GM19372 (cell line): ENCODE measurements around the gene CNKSR1.

ENCODE experiments used
- ATAC-seq: cut with Tn5 transposase; IDR thresholded peaks from one replicate; pipeline ENCODE4 v1.9.1; 2021; ENCODE audit warnings: mild to moderate bottlenecking, low read depth, moderate library complexity; ENCODE audit not compliant: unreplicated experiment

Gene CNKSR1

DNA sequence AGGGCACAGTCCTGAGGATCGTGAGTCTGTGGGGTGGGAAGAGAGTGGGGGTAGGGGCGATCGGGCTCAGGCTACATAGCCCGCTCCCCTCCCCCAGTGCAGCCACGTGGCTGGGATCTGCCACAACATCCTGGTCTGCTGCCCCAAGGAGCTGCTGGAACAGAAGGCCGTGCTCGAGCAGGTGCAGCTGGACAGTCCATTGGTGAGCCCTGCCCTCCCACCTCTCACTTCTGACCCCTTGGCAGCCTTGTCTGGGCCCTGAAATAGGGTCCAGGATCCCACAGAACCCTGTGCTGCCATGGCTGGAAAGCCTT is 5.0 kb downstream of the CNKSR1 start:
- no peak for ATAC-seq

- no peak for ATAC-seq
Observed at GRCh38 chr1:26184086-26184485, 6.8 kb downstream of the CNKSR1 start.

DNA sequence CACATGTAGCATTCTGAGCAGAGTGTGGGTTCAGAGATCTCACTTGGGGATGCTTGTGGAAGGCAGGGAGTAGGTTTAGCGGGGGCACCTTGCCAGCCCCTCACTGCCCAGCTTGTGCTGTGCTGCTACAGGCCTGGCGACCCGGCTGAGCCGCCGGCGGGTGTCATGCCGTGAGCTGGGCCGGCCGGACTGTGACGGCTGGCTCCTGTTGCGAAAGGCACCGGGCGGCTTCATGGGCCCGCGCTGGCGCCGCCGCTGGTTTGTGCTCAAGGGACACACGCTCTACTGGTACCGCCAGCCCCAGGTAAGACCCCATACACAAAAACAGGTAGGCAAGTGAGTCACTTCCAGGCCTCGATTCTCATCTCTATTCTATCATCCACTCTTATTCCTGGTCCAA is 7.6 kb downstream of the CNKSR1 start:
- ATAC-seq: no peak

DNA sequence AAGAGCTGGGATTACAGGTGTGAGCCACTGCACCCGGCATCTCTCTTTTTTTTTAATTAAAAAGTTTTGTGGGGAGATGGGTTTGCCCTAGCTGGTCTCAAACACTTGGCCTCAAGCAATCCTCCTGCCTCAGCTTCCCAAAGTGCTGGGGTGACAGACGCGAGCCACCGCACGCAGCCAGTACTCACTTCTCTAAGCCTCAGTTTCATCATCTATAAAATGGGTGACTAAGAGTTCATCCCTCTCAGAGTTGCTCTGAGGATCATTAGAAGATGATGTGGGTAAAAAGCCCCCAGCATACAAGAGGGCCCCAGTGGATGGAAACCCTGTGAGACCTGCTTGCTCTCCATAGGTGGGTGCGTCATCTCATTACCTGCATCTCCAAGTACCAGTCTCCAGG is 10.6 kb downstream of the CNKSR1 start:
- no peak for ATAC-seq

DNA sequence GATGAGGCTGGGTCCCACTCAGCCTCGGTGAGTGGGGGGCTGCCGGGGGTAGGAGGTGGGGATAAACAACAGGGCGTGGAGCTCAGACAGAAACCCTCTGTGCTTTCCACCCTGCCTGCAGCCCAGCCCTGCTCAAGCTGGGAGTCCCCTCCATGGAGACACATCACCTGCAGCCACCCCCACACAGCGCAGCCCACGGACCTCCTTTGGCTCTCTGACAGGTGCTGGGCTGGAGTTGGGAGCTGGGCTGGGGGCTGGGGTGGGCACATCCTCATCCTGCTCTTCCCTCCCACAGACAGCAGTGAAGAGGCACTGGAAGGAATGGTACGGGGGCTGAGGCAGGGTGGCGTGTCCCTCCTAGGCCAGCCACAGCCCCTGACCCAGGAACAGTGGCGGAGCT is 11.2 kb downstream of the CNKSR1 start:
- ATAC-seq: no peak

DNA sequence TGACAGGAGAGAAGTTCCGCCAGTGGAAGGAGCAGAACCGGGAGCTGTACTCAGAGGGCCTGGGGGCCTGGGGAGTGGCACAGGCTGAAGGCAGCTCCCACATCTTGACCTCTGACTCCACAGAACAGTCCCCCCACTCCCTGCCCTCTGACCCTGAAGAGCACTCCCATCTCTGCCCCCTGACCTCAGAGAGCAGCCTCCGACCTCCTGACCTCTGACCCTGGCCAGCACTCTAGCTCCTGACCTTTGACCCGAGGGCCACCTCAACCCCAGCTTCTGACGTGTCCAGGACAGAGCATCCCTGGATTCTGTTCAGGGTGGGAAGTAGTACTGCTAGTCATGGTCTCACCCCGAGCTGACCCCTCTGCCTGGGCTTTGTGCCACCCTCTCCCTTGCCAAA is 12.0 kb downstream of the CNKSR1 start:
- no peak for ATAC-seq

GRCh38 chr1:26189751-26190275 is 12.5 kb downstream of the CNKSR1 start:
- no peak for ATAC-seq

GRCh38 chr1:26190373-26190987 is 13.2 kb downstream of the CNKSR1 start, which contains the start of gene CATSPER4:
TSS of gene CATSPER4 (plus strand) at chr1:26190602. CDS start at chr1:26190628, 26 bp downstream.
- no peak for ATAC-seq

DNA sequence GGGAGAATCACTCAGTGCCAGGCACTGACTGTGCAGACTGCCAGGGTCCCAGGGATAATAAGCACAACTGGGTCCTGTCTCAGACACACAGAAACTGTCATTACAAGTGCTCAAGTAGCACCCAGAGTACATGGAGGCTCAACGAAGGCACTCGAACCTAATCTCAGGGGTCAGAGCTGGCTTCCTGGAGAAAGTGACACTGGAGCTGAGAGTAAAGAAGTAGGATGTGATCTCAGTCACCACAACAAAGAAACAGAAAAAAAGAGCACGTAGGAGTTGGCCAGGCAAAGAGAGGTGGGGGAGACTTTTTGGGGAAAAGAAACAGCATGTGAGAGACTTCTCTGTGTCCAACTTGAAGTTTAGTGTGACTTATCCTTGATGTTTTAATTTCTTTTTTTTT is 14.4 kb downstream of the CNKSR1 start:
- no peak for ATAC-seq

- no peak for ATAC-seq
Observed at GRCh38 chr1:26195805-26196204, 18.5 kb downstream of the CNKSR1 start.

DNA sequence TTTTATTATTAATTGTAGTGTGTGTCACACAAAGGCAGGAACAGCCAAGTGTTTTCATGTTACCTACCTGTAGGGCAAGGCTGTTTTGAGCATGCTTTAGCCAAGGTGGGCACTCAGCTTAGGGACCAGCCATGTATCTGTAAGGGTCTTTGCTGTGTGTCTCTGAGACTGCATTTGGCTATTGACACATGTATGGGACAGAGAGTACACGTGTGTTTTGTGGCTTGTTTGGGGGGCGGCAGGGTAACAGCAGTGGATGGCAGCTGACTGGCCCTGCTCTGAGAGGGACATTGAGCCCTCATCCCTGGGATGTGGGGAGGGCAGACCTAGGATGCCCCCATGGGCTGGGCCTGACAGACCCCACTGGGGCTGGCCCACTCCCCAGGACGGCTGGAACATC is 20.0 kb downstream of the CNKSR1 start:
- ATAC-seq: no peak

GRCh38 chr1:26197813-26198212 is 20.5 kb downstream of the CNKSR1 start:
- no peak for ATAC-seq

GRCh38 chr1:26200413-26200812 is 23.1 kb downstream of the CNKSR1 start:
- no peak for ATAC-seq

- ATAC-seq: no peak
Observed at GRCh38 chr1:26203642-26204318, 26.5 kb downstream of the CNKSR1 start.

DNA sequence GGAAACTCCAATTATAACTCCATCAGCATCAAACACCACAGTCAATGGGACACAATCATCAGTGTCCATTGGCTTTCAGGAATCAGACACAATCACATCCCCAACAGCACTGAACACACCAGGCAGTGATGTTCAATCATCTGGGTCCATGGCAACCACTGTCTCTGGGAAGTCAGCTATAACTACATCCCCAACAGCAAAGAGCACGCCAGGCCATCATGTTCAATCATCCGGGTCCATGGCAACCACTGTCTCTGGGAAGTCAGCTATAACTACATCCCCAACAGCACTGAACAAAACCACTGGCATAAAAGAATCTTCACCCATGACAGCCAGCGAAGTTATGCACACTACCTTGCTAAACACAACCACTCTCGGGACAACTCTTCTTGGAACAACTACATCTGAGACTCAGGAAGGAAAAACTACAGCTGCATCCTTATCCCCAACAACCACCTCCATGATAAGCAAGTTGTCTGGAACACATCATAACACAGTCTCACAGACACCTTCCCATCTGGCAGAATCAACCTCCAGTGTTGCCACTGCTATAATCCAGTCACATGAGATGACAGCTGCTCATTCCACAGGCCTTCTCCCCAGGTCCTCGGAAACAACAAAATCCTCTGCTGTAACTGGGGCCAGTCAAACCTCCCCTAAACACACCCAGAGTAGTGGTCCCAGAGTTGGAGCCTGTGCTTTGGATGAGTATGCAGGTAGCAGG is 33.0 kb downstream of the CNKSR1 start:
- no peak for ATAC-seq

- no peak for ATAC-seq
Observed at GRCh38 chr1:26212726-26213125, 35.4 kb downstream of the CNKSR1 start.

DNA sequence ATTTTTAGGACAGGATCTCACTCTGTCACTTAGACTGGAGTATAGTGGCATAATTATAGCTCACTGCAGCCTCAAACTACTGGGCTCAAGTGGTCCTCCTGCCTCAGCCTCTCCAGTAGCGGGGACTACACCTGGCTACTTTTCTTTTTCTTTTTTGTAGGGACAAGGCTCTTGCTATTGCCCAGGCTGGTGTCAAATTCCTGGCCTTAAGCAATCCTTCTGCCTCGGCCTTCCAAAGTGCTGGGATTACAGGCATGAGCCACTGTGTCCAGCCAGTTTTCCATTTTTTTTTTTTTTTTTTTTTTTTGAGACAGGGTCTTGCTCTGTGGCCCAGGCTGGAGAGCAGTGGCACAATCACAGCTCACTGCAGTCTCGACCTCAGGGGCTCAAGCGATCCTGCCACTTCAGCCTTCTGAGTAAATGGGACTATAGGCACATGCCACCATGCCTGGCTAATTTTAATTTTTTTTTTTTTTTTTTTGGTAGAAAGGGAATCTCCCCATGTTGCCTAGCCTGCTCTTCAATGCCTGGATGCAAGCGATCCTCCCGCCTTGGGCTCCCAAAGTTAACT is 36.1 kb downstream of the CNKSR1 start:
- ATAC-seq: no peak

DNA sequence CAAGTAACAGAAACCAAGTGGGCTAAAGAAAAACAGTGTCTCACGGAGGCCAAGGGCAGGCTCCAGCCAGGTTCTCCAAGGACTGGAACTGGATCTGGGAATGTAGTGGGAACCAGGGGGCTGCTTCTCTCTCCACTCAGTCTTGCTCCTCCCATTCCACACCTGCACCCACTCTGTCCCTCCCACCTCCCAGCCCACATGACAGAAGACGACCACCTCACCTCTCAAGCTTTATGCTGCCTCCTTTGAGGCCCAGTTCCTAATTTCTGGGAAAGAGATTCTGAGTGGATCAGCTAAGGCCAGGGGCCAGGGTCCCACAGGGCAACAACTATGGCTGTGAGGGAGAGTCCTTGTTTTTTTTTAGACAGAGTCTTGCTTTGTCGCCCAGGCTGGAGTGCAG is 38.0 kb downstream of the CNKSR1 start:
- ATAC-seq: no peak

DNA sequence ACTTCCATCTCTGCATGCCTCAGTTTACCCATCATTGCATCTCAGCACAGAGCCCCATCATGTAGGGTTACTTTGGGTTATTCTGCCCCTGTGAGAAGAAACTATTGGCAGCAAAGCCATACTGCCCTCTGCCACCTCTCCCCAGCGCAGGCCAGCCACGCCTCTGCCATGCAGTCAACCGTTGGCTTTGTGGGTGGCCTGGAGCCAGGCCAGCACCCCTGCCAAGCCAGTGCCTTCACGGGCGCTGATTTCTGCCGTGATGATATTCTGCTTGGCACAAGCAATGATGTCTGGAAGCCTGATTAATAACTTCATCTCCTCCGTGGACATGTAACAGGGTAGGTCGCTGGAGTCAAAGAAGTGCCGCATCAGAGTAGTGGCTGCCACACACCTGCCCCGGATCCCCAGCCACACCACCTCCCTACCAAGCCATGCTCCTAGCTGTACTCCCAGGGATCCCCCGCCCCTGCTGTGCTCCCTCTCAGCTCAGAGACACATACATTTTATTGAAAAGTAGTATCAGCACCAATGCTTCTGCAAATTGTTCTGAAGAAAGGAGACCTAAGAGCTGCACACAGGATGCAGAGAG is 41.7 kb downstream of the CNKSR1 start:
- no peak for ATAC-seq

DNA sequence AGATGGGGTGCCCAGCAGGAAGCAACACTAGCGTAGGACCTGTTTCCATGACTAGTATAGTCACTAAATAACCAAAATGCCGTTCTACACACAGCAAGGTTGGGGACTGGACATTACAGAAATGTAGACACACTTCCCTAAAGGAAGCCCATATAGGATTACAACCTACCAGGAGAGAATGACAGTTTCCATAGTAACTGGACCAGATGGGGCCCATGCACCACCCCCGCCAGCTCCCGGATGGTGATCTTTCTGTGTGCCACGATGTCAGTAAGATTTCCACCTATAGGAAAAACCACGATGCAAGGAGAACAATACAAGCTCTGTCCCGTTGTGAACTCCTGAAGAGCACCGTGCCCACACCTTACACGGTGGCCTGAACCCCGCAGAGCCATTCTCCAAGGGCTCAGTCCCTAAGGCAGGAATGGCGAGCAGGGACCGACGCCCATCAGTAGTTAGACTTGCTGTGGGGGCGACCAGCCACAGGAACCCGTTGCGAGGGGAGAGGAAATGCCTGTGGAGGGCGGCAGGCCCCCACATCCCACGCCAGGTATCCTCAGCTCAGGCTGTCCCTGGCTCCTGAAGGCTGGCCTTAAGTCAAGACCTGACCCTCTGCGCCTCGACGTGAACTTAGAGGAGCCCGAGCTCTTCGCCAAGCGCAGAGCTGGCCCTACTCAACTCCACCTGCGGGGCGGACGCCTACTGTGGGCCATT is 43.1 kb downstream of the CNKSR1 start:
- no peak for ATAC-seq
